ENCODE measurements around the gene CABLES2. TPM values are rescaled to one million over a fixed set of nuclear protein-coding genes. Genes with fewer than 3 reads are reported as not detected.

Gene CABLES2
- total RNA-seq, 4 donors from 2014 or later = 2.8 to 5.3 (median 3.7) TPM

- intact Hi-C loops (cut with DNase I; ENCODE audit: low total_unique reads) = no loop called here
- no peak for DNase-seq (ENCODE audit: low spot score in 2 of 2)
- H3K4me3 ChIP-seq (ENCODE audit: low read depth, poor library complexity, severe bottlenecking) = no peak overlapping the region
- no peak for TF ChIP-seq POLR2A (IDR thresholded peaks at IDR 0.05)
- TF ChIP-seq, protein P1, sequence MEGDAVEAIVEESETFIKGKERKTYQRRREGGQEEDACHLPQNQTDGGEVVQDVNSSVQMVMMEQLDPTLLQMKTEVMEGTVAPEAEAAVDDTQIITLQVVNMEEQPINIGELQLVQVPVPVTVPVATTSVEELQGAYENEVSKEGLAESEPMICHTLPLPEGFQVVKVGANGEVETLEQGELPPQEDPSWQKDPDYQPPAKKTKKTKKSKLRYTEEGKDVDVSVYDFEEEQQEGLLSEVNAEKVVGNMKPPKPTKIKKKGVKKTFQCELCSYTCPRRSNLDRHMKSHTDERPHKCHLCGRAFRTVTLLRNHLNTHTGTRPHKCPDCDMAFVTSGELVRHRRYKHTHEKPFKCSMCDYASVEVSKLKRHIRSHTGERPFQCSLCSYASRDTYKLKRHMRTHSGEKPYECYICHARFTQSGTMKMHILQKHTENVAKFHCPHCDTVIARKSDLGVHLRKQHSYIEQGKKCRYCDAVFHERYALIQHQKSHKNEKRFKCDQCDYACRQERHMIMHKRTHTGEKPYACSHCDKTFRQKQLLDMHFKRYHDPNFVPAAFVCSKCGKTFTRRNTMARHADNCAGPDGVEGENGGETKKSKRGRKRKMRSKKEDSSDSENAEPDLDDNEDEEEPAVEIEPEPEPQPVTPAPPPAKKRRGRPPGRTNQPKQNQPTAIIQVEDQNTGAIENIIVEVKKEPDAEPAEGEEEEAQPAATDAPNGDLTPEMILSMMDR (IDR thresholded peaks at IDR 0.05) = no peak
- WGBS, 2 donors = 13 to 30% methylated on average over 3 to 6 of the region's 10 CpGs
Observed at GRCh38 chr20:62423326-62423706, 16.2 kb upstream of the CABLES2 start.

GRCh38 chr20:62422636-62423325, 15.7 kb upstream of the CABLES2 start:
- no peak overlapping the region for H3K4me3 ChIP-seq (ENCODE audit: low read depth, poor library complexity, severe bottlenecking)
- TF ChIP-seq, protein P1 (IDR thresholded peaks at IDR 0.05) = no peak
- TF ChIP-seq POLR2A (IDR thresholded peaks at IDR 0.05) = no peak
- 82 to 84% methylated on average over 12 to 13 of the region's 20 CpGs for WGBS, 2 donors
- no peak for DNase-seq (ENCODE audit: low spot score in 2 of 2)
- intact Hi-C loops (cut with DNase I; ENCODE audit: low total_unique reads) = no loop called here

- TF ChIP-seq, protein P1 (IDR thresholded peaks at IDR 0.05) = no peak
- no peak for TF ChIP-seq POLR2A (IDR thresholded peaks at IDR 0.05)
- no peak for DNase-seq (ENCODE audit: low spot score in 2 of 2)
- intact Hi-C loops (cut with DNase I; ENCODE audit: low total_unique reads) = no loop called here
- 72 to 95% methylated on average over 6 of the region's 6 CpGs for WGBS, 2 donors
- no peak overlapping the region for H3K4me3 ChIP-seq (ENCODE audit: low read depth, poor library complexity, severe bottlenecking)
Observed at GRCh38 chr20:62421716-62421990, 14.6 kb upstream of the CABLES2 start.

DNA sequence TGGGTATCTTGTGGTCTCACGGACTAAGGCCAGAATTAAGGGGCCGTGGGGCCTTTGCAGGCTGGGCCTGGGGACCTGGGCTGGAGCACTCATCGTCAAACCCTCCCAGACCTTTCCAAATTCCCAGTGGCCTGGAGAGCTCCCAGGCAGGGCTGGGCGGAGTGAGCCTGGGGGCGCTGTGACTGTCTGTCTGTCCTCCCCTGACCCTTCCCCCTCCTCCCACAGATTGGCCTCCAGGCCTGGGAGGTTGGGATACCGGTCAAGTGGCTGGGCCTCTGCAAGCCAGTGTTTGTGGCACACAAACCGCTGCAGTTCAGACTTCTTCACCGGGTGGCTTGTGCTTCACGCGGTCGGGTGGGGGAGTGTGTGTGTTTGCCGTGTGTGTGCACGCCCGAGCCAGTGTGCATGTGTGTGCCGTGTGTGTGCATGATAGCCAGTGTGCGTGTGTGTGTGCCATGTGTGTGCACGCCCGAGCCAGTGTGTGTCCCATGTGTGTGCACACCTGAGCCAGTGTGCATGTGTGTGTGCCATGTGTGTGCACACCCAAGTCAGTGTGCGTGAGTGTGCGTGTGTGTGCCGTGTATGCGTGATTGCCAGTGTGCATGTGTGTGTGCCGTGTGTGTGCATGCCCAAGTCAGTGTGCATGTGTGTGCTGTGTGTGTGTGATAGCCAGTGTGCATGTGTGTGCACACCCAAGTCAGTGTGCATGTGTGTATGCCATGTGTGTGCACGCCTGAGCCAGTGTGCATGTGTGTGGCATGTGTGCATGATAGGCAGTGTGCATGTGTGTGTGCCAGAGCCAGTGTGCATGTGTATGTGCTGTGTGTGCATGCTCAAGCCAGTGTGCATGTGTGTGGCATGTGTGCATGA, 14.0 kb upstream of the CABLES2 start:
- intact Hi-C loops (cut with DNase I; ENCODE audit: low total_unique reads) = no loop called here
- DNase-seq (ENCODE audit: low spot score in 2 of 2) = no peak
- H3K4me3 ChIP-seq (ENCODE audit: low read depth, poor library complexity, severe bottlenecking) = no peak overlapping the region
- WGBS, 2 donors = 85 to 86% methylated on average over 18 to 24 of the region's 24 CpGs
- TF ChIP-seq POLR2A (IDR thresholded peaks at IDR 0.05) = no peak
- TF ChIP-seq, protein P1 (IDR thresholded peaks at IDR 0.05) = peak in 1 of 3 donors; percentile 8

DNA sequence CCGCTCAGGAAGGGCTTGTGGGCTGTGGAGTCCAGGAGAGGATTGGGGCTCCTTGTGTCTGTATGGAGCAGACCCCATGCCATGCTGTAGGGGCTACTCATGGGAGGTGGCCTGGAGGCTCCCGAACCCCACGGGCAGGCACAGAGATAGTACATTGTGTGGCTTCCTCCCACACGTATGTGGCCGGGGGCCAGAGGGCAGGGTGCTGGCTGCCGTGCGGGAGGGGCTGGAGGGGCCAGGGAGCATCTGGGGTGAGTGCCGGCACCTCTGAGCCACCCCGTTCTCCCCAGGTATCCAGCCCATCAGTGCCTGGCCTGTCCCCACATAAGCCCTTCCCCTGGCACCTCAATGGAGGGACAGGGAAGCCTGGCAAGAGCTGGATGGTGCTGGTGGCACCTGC, 12.7 kb upstream of the CABLES2 start:
- 60 to 71% methylated on average over 3 to 9 of the region's 9 CpGs for WGBS, 2 donors
- DNase-seq (ENCODE audit: low spot score in 2 of 2) = no peak
- no peak overlapping the region for H3K4me3 ChIP-seq (ENCODE audit: low read depth, poor library complexity, severe bottlenecking)
- intact Hi-C loops (cut with DNase I; ENCODE audit: low total_unique reads) = no loop called here
- TF ChIP-seq POLR2A (IDR thresholded peaks at IDR 0.05) = no peak
- TF ChIP-seq, protein P1 (IDR thresholded peaks at IDR 0.05) = no peak
